ENCODE measurements around the gene PLEKHG2.
A peak's percentile ranks its signal among the peaks of the same experiment; 100 is the strongest.

Gene PLEKHG2

DNA sequence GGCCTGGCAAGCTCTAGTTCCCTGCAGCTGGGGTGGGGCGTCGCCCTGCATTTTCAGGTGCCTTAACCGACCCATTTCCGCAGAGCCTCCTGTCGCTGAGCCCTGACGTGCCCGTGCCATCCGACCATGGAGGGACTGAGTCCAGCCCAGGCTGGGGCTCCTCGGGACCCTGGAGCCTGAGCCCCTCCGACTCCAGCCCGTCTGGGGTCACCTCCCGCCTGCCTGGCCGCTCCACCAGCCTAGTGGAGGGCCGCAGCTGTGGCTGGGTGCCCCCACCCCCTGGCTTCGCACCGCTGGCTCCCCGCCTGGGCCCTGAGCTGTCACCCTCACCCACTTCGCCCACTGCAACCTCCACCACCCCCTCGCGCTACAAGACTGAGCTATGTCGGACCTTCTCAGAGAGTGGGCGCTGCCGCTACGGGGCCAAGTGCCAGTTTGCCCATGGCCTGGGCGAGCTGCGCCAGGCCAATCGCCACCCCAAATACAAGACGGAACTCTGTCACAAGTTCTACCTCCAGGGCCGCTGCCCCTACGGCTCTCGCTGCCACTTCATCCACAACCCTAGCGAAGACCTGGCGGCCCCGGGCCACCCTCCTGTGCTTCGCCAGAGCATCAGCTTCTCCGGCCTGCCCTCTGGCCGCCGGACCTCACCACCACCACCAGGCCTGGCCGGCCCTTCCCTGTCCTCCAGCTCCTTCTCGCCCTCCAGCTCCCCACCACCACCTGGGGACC is 4.6 kb upstream of the PLEKHG2 start:
- peak overlapping the region; percentile 71 for H3K4me2 ChIP-seq
- H4K20me1 ChIP-seq (ENCODE audit: insufficient read depth): no peaks in the 10 kb centered on the region
- H3K9ac ChIP-seq: peak overlapping the region; percentile 53
- no peak overlapping the region for H3K4me3 ChIP-seq (IDR thresholded peaks at IDR 0.05; ENCODE audit: insufficient read depth, low read depth, low read length)
- no peaks in the 10 kb centered on the region for H3K36me3 ChIP-seq (ENCODE audit: insufficient read depth)
- H2AFZ ChIP-seq (ENCODE audit: low read depth): no peak overlapping the region
- peak overlapping the region; percentile 61 for H3K27ac ChIP-seq
- H3K4me1 ChIP-seq (ENCODE audit: low read depth, poor library complexity, severe bottlenecking): peaks cover 57% of the 10 kb centered on the region
- H3K79me2 ChIP-seq (ENCODE audit: insufficient read depth, low read depth): peaks cover 24% of the 10 kb centered on the region
- TF ChIP-seq, protein P1, sequence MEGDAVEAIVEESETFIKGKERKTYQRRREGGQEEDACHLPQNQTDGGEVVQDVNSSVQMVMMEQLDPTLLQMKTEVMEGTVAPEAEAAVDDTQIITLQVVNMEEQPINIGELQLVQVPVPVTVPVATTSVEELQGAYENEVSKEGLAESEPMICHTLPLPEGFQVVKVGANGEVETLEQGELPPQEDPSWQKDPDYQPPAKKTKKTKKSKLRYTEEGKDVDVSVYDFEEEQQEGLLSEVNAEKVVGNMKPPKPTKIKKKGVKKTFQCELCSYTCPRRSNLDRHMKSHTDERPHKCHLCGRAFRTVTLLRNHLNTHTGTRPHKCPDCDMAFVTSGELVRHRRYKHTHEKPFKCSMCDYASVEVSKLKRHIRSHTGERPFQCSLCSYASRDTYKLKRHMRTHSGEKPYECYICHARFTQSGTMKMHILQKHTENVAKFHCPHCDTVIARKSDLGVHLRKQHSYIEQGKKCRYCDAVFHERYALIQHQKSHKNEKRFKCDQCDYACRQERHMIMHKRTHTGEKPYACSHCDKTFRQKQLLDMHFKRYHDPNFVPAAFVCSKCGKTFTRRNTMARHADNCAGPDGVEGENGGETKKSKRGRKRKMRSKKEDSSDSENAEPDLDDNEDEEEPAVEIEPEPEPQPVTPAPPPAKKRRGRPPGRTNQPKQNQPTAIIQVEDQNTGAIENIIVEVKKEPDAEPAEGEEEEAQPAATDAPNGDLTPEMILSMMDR (conservative IDR thresholded peaks at IDR 0.05; ENCODE audit: low read depth, low read length): no peak
- H3K27me3 ChIP-seq (ENCODE audit: insufficient read depth, low read depth): no peaks in the 10 kb centered on the region

DNA sequence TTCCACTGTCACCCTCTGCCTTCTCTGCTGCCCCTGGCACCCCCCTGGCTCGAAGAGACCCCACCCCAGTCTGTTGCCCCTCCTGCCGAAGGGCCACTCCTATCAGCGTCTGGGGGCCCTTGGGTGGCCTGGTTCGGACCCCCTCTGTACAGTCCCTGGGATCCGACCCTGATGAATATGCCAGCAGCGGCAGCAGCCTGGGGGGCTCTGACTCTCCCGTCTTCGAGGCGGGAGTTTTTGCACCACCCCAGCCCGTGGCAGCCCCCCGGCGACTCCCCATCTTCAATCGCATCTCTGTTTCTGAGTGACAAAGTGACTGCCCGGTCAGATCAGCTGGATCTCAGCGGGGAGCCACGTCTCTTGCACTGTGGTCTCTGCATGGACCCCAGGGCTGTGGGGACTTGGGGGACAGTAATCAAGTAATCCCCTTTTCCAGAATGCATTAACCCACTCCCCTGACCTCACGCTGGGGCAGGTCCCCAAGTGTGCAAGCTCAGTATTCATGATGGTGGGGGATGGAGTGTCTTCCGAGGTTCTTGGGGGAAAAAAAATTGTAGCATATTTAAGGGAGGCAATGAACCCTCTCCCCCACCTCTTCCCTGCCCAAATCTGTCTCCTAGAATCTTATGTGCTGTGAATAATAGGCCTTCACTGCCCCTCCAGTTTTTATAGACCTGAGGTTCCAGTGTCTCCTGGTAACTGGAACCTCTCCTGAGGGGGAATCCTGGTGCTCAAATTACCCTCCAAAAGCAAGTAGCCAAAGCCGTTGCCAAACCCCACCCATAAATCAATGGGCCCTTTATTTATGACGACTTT is 3.9 kb upstream of the PLEKHG2 start:
- no peak overlapping the region for H2AFZ ChIP-seq (ENCODE audit: low read depth)
- TF ChIP-seq, protein P1 (conservative IDR thresholded peaks at IDR 0.05; ENCODE audit: low read depth, low read length): no peak
- no peak overlapping the region for H3K4me3 ChIP-seq (IDR thresholded peaks at IDR 0.05; ENCODE audit: insufficient read depth, low read depth, low read length)
- H3K27ac ChIP-seq: peak overlapping the region; percentile 61
- H3K36me3 ChIP-seq (ENCODE audit: insufficient read depth): no peaks in the 10 kb centered on the region
- H3K79me2 ChIP-seq (ENCODE audit: insufficient read depth, low read depth): peaks cover 24% of the 10 kb centered on the region
- H3K4me2 ChIP-seq: peak overlapping the region; percentile 71
- peak overlapping the region; percentile 80; the same call in 1 of the 2 replicates for H3K9ac ChIP-seq
- H3K4me1 ChIP-seq (ENCODE audit: low read depth, poor library complexity, severe bottlenecking): peaks cover 49% of the 10 kb centered on the region
- no peaks in the 10 kb centered on the region for H3K27me3 ChIP-seq (ENCODE audit: insufficient read depth, low read depth)
- no peaks in the 10 kb centered on the region for H4K20me1 ChIP-seq (ENCODE audit: insufficient read depth)

DNA sequence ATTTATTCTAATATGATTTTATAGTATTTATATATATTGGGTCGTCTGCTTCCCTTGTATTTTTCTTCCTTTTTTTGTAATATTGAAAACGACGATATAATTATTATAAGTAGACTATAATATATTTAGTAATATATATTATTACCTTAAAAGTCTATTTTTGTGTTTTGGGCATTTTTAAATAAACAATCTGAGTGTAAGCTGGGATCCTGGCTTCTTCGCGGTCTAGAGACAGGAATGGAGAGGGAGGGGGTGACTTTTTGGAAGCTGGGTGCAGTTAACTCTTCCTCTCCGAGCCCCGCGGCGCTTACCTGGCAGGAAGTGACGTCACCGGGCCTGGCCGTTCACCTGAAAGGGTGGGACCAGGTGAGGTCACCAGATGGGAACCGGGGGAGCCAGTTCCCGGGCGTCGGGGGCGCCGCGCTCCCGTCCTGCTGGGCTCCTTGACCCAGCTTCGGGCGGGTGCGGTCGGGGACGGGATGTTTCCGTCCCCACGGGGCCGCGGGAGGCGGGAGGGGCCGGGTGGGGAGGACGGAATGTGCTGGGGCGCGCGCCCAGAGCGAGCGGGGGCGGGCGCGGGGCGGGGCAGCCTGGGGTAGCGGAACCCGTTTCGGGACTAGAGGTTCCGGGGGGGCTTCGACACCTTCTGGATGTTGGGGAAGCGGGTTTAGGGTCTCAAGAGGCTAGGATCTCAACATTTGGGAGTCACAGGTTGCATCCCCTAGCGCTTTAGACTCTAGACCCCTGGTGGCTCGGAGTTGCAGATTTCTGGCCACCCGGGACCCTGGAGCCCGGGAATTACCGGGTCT is 3.1 kb upstream of the PLEKHG2 start:
- Histone ChIP-seq H3K27me3 (ENCODE audit: insufficient read depth, low read depth) (no peaks in the 10 kb centered on the region), H3K4me3 (IDR thresholded peaks at IDR 0.05; ENCODE audit: insufficient read depth, low read depth, low read length) (no peak overlapping the region), H2AFZ (ENCODE audit: low read depth) (peak overlapping the region; percentile 68), H3K27ac (peak overlapping the region; percentile 61), H3K4me2 (peak overlapping the region; percentile 71), H3K9ac (peak overlapping the region; percentile 80), H3K4me1 (ENCODE audit: low read depth, poor library complexity, severe bottlenecking) (peaks cover 41% of the 10 kb centered on the region), H3K79me2 (ENCODE audit: insufficient read depth, low read depth) (peaks cover 24% of the 10 kb centered on the region), H3K36me3 (ENCODE audit: insufficient read depth) (no peaks in the 10 kb centered on the region), H4K20me1 (ENCODE audit: insufficient read depth) (no peaks in the 10 kb centered on the region)
- TF ChIP-seq, protein P1 (conservative IDR thresholded peaks at IDR 0.05; ENCODE audit: low read depth, low read length): no peak

DNA sequence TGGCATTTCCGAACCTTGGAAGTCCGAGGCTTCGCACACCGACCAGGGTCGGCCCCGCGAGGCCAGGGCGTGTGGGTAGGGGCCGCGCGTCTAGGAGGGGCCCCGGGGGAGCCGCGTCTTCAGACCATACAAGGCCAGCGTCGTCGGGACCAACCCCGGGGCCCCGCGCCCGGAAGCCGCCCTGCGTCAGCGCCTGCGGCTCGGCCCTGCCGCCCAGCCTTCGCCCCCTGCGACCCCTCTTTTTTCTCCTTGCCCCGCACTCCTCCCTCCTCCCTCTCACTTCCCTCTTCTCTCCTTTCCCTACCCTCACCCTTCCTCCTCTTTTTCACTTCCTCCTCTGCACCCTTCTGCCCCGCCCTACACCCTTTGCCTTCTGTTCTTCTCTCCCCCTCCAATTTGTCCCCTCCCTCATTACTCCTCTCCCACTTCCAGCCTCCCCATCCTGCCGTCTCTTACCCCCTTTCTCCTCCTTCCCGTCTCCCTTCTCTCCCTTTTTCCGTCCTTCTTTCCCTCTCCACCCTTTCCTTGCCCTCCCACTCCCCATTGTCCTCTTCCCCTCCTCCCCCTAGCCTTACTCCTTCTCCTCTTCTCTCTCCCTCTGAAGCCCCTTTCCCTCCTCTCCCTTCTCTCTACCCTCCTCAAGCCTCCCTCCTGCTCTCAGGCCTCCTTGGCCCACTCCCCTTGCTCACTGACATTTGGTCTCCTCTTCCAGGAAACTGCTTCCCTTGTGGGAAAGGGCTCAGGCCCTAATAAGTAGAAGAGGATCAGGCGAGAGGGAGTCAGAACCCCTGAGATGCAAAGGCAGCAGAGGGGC is 2.2 kb upstream of the PLEKHG2 start:
- TF ChIP-seq, protein P1 (conservative IDR thresholded peaks at IDR 0.05; ENCODE audit: low read depth, low read length): no peak
- H2AFZ ChIP-seq (ENCODE audit: low read depth): peak overlapping the region; percentile 68

More for the DNA sequence above, 2.2 kb upstream of the PLEKHG2 start:
- no peaks in the 10 kb centered on the region for H4K20me1 ChIP-seq (ENCODE audit: insufficient read depth)
- H3K4me3 ChIP-seq (IDR thresholded peaks at IDR 0.05; ENCODE audit: insufficient read depth, low read depth, low read length): no peak overlapping the region
- peak overlapping the region; percentile 61 for H3K27ac ChIP-seq
- H3K36me3 ChIP-seq (ENCODE audit: insufficient read depth): no peaks in the 10 kb centered on the region
- peaks cover 24% of the 10 kb centered on the region for H3K79me2 ChIP-seq (ENCODE audit: insufficient read depth, low read depth)
- H3K9ac ChIP-seq: peak overlapping the region; percentile 80
- no peaks in the 10 kb centered on the region for H3K27me3 ChIP-seq (ENCODE audit: insufficient read depth, low read depth)
- peak overlapping the region; percentile 71 for H3K4me2 ChIP-seq
- peaks cover 33% of the 10 kb centered on the region for H3K4me1 ChIP-seq (ENCODE audit: low read depth, poor library complexity, severe bottlenecking)

Data from KMS-11 (cell line).